HG03280 (cell line): Measurements from ENCODE around the gene SBF2.
"Not testable (repeated sequence)": the region's sequence is repeated elsewhere in the genome, so short reads cannot be mapped to it uniquely, and the experiment has no call there.

Source experiments
- ATAC-seq: cut with Tn5 transposase; IDR thresholded peaks from one replicate; pipeline ENCODE4 v1.9.1; 2021; ENCODE audit warnings: mild to moderate bottlenecking, moderate library complexity; ENCODE audit not compliant: unreplicated experiment

The SBF2 gene

GRCh38 chr11:10029386-10030121 lies 264.5 kb downstream of the SBF2 start:
- no peak for ATAC-seq

DNA sequence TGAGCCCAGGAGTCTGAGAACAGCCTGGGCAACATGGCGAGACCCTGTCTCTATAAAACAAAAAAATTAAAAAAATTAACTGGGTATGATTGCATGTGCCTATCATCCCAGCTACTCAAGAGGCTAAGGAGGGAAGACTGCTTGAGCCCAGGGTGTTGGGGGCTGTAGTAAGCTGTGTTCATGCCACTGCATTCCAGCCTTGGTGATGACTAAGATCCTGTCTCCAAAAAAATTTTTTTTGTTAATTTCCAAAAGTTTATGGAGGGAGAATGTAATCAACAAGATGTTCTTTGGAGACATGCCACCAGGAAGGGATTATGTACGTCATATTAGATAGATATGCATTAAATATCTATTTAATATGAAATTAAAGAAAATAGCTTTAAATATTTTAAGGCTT lies 267.5 kb downstream of the SBF2 start:
- ATAC-seq, result no peak

DNA sequence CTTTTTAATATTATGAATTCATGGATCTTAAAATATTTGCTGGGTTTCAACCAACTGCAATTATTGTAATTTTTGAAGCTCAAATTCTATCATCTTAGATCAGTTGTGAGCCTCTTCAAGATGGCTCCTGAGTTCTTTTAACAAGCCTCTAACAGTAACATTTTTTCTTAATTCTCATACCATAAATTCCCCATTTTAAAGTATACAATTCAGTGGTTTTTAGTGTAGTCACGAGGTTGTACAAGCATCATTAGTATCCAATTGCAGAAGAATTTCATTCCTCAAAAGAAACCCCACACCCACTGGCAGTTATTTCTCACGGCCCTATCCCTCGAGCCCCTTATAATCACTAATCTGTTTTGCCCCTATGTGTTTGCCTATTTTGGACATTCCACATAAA lies 270.8 kb downstream of the SBF2 start:
- no peak for ATAC-seq

GRCh38 chr11:10022764-10023163 lies 271.3 kb downstream of the SBF2 start:
- ATAC-seq, result no peak

- ATAC-seq, result no peak
Measured at GRCh38 chr11:10021563-10021962, 272.5 kb downstream of the SBF2 start.

GRCh38 chr11:10019906-10020682 lies 273.9 kb downstream of the SBF2 start:
- ATAC-seq, result no peak

DNA sequence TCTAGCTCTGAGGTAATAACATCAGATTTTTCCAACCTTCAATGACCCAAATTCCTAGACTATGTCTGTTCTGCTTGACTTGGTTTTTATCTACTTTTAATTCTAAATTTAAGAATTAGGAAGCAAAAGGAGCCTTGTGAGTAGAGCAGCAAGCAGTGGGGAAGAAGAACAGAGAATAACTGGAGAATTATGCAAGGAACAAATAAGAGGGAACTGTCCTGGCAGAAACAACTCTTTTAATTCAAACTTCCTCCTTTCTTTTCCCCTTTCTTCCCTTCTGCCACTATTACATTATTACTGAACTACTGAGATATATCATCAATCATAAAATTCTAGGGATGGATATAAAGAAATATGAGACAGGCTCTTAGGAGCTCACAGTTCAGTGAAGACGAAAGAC lies 276.1 kb downstream of the SBF2 start:
- ATAC-seq, result no peak

- no peak for ATAC-seq
Measured at GRCh38 chr11:10017050-10017449, 277.0 kb downstream of the SBF2 start.

DNA sequence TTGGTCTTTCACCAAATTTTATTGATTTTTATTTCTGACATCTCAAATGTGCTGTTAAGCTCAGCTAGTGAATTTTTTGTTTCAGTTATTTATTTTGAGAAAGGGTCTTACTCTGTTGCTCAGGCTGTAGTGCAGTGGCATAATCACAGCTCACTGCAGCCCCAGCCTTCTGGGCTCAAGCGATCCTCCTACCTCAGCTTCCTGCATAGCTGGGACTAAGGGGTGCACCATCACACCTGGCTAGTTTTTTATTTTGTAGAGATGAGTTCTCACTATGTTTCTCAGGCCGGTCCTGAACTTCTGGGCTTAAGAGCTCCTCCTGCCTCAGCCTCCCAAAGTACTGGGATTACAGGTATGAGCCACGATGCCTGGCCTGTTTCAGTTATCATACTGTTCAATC lies 282.0 kb downstream of the SBF2 start:
- no peak for ATAC-seq

DNA sequence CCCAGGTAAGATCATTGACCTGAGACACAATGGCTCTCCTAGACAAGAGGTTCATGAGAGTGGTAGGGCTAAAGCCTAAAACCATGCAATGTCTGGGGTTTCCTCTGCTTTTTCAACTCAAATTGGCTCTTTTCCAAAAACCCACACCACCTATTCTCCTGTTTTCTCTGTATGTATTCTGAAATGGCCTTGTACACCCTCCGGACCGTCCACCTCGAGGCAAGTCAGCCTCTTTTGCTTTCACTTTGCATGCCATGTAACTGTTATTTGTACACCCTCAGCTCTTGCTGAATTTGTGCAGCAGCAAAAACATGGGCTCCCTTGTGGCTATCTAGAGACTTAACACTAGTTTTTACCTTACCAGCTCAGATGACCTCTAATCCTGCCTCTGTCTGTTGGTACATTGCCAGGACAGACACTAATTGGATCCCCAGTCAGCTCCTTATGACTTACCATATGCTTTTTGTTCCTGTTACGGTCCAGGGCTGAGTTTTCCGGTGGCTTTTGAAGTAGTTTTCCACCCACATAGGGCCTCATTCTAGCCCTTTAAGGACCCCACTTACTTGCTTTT lies 288.0 kb downstream of the SBF2 start:
- no peak for ATAC-seq

DNA sequence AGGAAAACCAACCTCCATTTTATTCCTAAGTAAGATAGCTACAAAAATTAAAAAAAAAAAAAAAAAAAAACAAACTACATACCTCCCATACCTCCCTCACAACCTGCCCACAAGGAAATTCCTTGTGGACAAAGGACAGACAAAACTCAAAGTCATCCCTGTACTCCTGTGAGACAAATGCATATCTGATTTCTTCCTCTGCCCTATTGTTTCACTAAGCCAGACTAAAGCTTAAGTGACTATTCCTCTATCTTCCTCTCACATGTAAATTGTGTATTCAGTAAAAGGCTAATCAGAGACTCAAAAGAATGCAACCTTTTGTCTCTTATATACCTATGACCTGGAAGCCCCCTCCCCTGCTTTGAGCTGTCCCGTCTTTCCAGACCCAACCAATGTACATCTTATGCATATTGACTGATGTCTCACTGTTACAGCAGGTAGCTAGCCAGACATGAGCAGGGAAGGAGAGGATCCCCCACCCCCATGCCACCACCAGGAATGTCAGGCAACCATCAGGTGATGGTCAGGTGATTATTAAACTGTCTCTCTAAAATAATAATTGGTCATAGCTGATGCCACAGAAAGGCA lies 289.4 kb downstream of the SBF2 start:
- no peak for ATAC-seq

GRCh38 chr11:10002221-10002620 lies 291.8 kb downstream of the SBF2 start:
- no peak for ATAC-seq

GRCh38 chr11:9992306-9992705 lies 301.7 kb downstream of the SBF2 start:
- no peak for ATAC-seq

DNA sequence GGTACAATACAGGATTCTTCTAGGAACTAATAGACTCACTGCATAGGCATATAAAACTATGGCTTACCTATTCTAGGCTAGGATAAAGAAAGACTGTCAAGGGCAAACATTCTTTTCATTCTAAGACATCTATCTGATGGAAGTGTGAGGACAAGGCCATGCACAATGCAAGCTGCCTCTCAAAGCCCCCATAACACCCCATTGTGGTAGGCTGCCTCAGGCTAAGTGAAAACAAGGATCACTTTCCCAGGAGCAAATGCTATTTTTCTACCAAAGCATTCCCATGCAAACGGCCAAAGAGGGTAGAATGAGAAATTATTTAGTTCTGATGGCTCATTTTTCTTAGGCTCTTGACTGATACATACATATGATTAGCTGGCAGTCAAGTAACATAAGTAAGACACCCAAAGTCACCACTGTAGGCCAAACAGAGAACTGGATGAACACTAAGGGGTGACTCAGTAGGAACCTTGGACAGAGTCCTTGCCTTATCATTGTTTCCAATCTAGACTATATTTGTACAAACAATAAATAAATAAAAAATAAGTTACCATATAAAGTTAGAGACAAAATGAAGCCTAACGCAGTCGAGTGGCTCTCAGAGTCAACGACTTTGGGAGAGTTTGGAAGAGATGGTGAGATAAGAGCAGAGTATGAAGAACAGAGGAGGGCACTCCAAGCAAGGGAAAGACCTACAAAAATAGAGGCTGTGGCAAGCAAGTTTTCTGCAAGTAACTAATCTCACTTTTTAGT lies 303.6 kb downstream of the SBF2 start:
- ATAC-seq, result no peak

GRCh38 chr11:9987303-9987702 lies 306.7 kb downstream of the SBF2 start:
- not testable (repeated sequence) for ATAC-seq

DNA sequence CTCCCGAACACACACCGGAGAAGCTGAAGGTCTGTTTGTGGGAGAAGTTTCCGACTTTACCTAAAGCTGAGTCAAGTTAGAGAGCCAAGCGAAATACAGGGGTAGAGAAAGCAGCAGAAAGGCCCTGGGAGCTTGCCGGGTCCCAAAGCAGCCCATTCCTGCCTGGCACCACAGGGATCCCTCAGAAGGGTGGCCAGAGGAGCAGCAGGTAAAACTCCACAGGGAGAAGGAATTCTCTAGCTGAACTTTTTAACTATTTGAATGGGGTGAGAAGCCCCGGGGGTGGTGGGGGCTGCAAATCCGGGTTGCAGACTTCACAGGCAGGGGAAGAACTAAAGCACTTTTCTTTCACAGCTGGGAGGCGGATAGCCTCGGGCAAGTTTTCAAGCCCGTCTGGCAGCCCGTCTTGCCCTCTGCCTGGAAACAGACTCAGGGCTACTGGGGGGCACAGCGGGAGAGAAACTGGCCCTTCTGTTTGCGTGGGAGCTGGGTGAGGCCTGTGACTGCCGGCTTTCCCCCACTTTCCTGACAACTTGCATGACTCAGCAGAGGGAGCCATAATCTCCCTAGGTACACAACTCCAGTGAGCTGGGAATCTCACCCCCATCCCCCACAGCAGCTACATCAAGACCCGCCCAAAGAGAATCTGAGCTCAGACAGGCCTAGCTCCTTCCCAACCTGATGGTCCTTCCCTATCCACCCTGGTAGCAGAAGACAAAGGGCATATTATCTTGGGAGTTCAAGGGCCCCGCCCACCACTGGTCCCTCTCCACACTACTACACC lies 311.0 kb downstream of the SBF2 start:
- ATAC-seq, result no peak

GRCh38 chr11:9982127-9982795 lies 311.8 kb downstream of the SBF2 start:
- ATAC-seq, result no peak

- no peak for ATAC-seq
Measured at GRCh38 chr11:9980931-9981330, 313.1 kb downstream of the SBF2 start.

DNA sequence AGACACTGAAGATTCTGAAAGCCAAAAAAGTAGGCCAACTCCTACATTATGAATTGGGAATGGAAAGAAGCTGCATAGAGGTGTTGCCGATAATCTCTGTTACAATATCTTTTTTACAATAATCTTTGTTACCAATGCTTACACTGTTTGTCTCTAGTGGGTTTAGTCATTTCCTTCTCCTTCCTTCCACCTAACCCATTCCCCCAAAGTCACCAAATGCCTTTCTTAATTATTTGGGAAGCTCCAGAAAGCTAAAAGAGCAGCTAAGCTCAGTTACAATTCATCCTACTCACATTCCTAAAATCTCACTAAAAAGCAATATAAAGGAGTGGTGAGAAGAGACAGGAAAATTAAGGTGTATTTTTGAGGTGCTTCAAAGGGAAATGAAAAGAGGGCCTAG lies 316.5 kb downstream of the SBF2 start:
- ATAC-seq, result no peak

GRCh38 chr11:9974375-9974774 lies 319.6 kb downstream of the SBF2 start:
- ATAC-seq, result no peak
